ENCODE measurements around the gene PLCH2. TPM values are rescaled to one million over a fixed set of nuclear protein-coding genes. Genes with fewer than 3 reads are reported as not detected.
A peak's percentile ranks its signal among the peaks of the same experiment; 100 is the strongest.
"Not testable (repeated sequence)": the region's sequence is repeated elsewhere in the genome, so short reads cannot be mapped to it uniquely, and the experiment has no call there.

The PLCH2 gene
- total and polyA plus RNA-seq, 2 donors (not counting 1 experiment from before 2014, with no cell fraction given) = 20.0 to 34.9 TPM

GRCh38 chr1:2548068-2548589 is 72.0 kb downstream of the PLCH2 start:
- intact Hi-C loops (cut with micrococcal nuclease) = loop anchor here (1.0 to 5.0 kb wide), 6 partner anchors 8 to 359 kb away; partner anchors contain the start of genes PANK4 and TNFRSF14
- H3K27ac Mint-ChIP-seq = peak overlapping the region; percentile 98

GRCh38 chr1:2549367-2550029 is 73.4 kb downstream of the PLCH2 start:
- Histone ChIP-seq H3K4me1 (ENCODE audit: control insufficient read depth in 2 of 2, insufficient read depth in 2 of 2, low read length in 2 of 2) (peaks cover 35 to 50% of the 10 kb centered on the region in 2 donors), H3K9ac (ENCODE audit: low read length) (peak overlapping the region; percentile 67), H3K4me2 (replicated peaks; ENCODE audit: low read depth, low read length, poor library complexity, severe bottlenecking) (peak overlapping the region; percentile 82), H3K27ac (ENCODE audit: low read length in 2 of 2) (peak overlapping the region; percentile 99 to 100), H3K4me3 (ENCODE audit: control extremely low read depth in 1 of 5, extremely low read depth in 1 of 5, insufficient read depth in 1 of 5, low read depth in 2 of 5, low read length in 4 of 5) (peak overlapping the region in 4 of 5 experiments; percentile 47 to 76 (median 66))
- H3K9me3 ChIP-seq (ENCODE audit: control extremely low read depth in 1 of 3, control insufficient read depth in 2 of 3, insufficient read depth in 1 of 3, low read length in 2 of 3); ATAC-seq (ENCODE audit: low read depth); H4K20me1 ChIP-seq (ENCODE audit: control insufficient read depth, insufficient read depth, low read length, poor library complexity, severe bottlenecking); H2AFZ ChIP-seq (ENCODE audit: insufficient read depth, low read depth, low read length, poor library complexity, severe bottlenecking); H3K27me3 Mint-ChIP-seq; H3K79me2 ChIP-seq (ENCODE audit: control insufficient read depth, insufficient read depth, low read length); H3K9me3 Mint-ChIP-seq (ENCODE audit: insufficient read depth); H3K27me3 ChIP-seq (replicated peaks in 1 of 4; ENCODE audit: control extremely low read depth in 1 of 4, control insufficient read depth in 3 of 4, insufficient read depth in 4 of 4, low read length in 3 of 4); H3K36me3 ChIP-seq (replicated peaks in 1 of 2; ENCODE audit: control extremely low read depth in 1 of 2, control insufficient read depth in 1 of 2, extremely low read depth in 1 of 2, insufficient read depth in 2 of 2, low read length in 1 of 2): not testable (repeated sequence)
- POLR2A ChIA-PET = interaction anchor here (1.0 to 6.1 kb wide), 7 partner anchors 19 to 354 kb away, joined by 3 to 88 read pairs (median 12); partner anchors contain the start of genes FAAP20, PANK4, PEX10 and PRXL2B
- intact Hi-C loops (cut with micrococcal nuclease) = loop anchor here (5.0 kb wide), 1 partner anchor 52 kb away; no protein-coding TSS in a partner anchor
- H3K4me1 Mint-ChIP-seq = peaks cover 44% of the 10 kb centered on the region
- CTCF ChIA-PET = interaction anchor here (0.9 to 4.9 kb wide), 4 partner anchors 36 to 354 kb away, joined by 3 to 55 read pairs (median 16); partner anchors contain the start of genes FAAP20, MORN1, PRXL2B and RER1
- peak; percentile 74 for DNase-seq
- WGBS (ENCODE audit: insufficient coverage) = 50% methylated on average over 12 of the region's 28 CpGs
- H3K4me3 Mint-ChIP-seq = peak overlapping the region; percentile 92
- H3K27ac Mint-ChIP-seq = peak overlapping the region; percentile 98

More at GRCh38 chr1:2548068-2548589, 72.0 kb downstream of the PLCH2 start:
- 2% methylated on average over 17 of the region's 17 CpGs for WGBS (ENCODE audit: insufficient coverage)
- no peaks in the 10 kb centered on the region for H3K79me2 ChIP-seq (ENCODE audit: control insufficient read depth, insufficient read depth, low read length)
- H3K36me3 ChIP-seq (replicated peaks in 1 of 2; ENCODE audit: control extremely low read depth in 1 of 2, control insufficient read depth in 1 of 2, extremely low read depth in 1 of 2, insufficient read depth in 2 of 2, low read length in 1 of 2) = no peaks in the 10 kb centered on the region
- peak overlapping the region; percentile 82 for H3K4me2 ChIP-seq (replicated peaks; ENCODE audit: low read depth, low read length, poor library complexity, severe bottlenecking)
- peak overlapping the region; percentile 2 to 89 (median 75) for H3K4me3 ChIP-seq (ENCODE audit: control extremely low read depth in 1 of 5, extremely low read depth in 1 of 5, insufficient read depth in 1 of 5, low read depth in 2 of 5, low read length in 4 of 5)
- no peaks in the 10 kb centered on the region for H3K27me3 ChIP-seq (replicated peaks in 1 of 4; ENCODE audit: control extremely low read depth in 1 of 4, control insufficient read depth in 3 of 4, insufficient read depth in 4 of 4, low read length in 3 of 4)
- H2AFZ ChIP-seq (ENCODE audit: insufficient read depth, low read depth, low read length, poor library complexity, severe bottlenecking) = peak overlapping the region; percentile 4
- Mint-ChIP-seq H3K4me3 (peak overlapping the region; percentile 92), H3K4me1 (peaks cover 35% of the 10 kb centered on the region), H3K27me3 (no peaks in the 10 kb centered on the region), H3K9me3 (ENCODE audit: insufficient read depth) (no peaks in the 10 kb centered on the region)
- H4K20me1 ChIP-seq (ENCODE audit: control insufficient read depth, insufficient read depth, low read length, poor library complexity, severe bottlenecking) = peaks cover 7% of the 10 kb centered on the region
- peak overlapping the region; percentile 99 to 100 for H3K27ac ChIP-seq (ENCODE audit: low read length in 2 of 2)
- POLR2A ChIA-PET = interaction anchor here (0.5 to 6.1 kb wide), 22 partner anchors 8 to 1256 kb away, joined by 3 to 88 read pairs (median 5); partner anchors contain the start of genes FAAP20, MORN1, PANK4 and PEX10
- peaks cover 33 to 47% of the 10 kb centered on the region in 2 donors for H3K4me1 ChIP-seq (ENCODE audit: control insufficient read depth in 2 of 2, insufficient read depth in 2 of 2, low read length in 2 of 2)
- no peak for TF ChIP-seq EZH2 (IDR thresholded peaks at IDR 0.05; ENCODE audit: borderline replicate concordance, insufficient read depth, low read depth, low read length, poor library complexity, severe bottlenecking)
- TF ChIP-seq CTCF (IDR thresholded peaks at IDR 0.05) = peak; percentile 90
- CTCF ChIA-PET = interaction anchor here (0.9 to 4.9 kb wide), 19 partner anchors 8 to 356 kb away, joined by 3 to 55 read pairs (median 5); partner anchors contain the start of genes FAAP20, HES5, MORN1 and PANK4
- peak overlapping the region; percentile 67 for H3K9ac ChIP-seq (ENCODE audit: low read length)
- ATAC-seq (ENCODE audit: low read depth) (peak; percentile 21), DNase-seq (peak; percentile 91)
- H3K9me3 ChIP-seq (ENCODE audit: control extremely low read depth in 1 of 3, control insufficient read depth in 2 of 3, insufficient read depth in 1 of 3, low read length in 2 of 3) = no peaks in the 10 kb centered on the region

GRCh38 chr1:2550309-2550861 is 74.3 kb downstream of the PLCH2 start:
- peak overlapping the region; percentile 73 for H3K4me3 Mint-ChIP-seq
- CTCF ChIA-PET = not testable (repeated sequence)

More at GRCh38 chr1:2550309-2550861, 74.3 kb downstream of the PLCH2 start:
- H3K9ac ChIP-seq (ENCODE audit: low read length); H3K9me3 ChIP-seq (ENCODE audit: control extremely low read depth in 1 of 3, control insufficient read depth in 2 of 3, insufficient read depth in 1 of 3, low read length in 2 of 3); H4K20me1 ChIP-seq (ENCODE audit: control insufficient read depth, insufficient read depth, low read length, poor library complexity, severe bottlenecking); H2AFZ ChIP-seq (ENCODE audit: insufficient read depth, low read depth, low read length, poor library complexity, severe bottlenecking); H3K27me3 Mint-ChIP-seq; intact Hi-C loops (cut with micrococcal nuclease); H3K27me3 ChIP-seq (replicated peaks in 1 of 4; ENCODE audit: control extremely low read depth in 1 of 4, control insufficient read depth in 3 of 4, insufficient read depth in 4 of 4, low read length in 3 of 4); ATAC-seq (ENCODE audit: low read depth); H3K9me3 Mint-ChIP-seq (ENCODE audit: insufficient read depth); H3K79me2 ChIP-seq (ENCODE audit: control insufficient read depth, insufficient read depth, low read length); H3K4me3 ChIP-seq (ENCODE audit: control extremely low read depth in 1 of 5, extremely low read depth in 1 of 5, insufficient read depth in 1 of 5, low read depth in 2 of 5, low read length in 4 of 5); H3K36me3 ChIP-seq (replicated peaks in 1 of 2; ENCODE audit: control extremely low read depth in 1 of 2, control insufficient read depth in 1 of 2, extremely low read depth in 1 of 2, insufficient read depth in 2 of 2, low read length in 1 of 2); DNase-seq: not testable (repeated sequence)
- Histone ChIP-seq H3K27ac (ENCODE audit: low read length in 2 of 2) (peak overlapping the region; percentile 99 to 100), H3K4me1 (ENCODE audit: control insufficient read depth in 2 of 2, insufficient read depth in 2 of 2, low read length in 2 of 2) (peaks cover 44 to 59% of the 10 kb centered on the region in 2 donors), H3K4me2 (replicated peaks; ENCODE audit: low read depth, low read length, poor library complexity, severe bottlenecking) (peak overlapping the region; percentile 41)
- 19% methylated on average over 3 of the region's 12 CpGs for WGBS (ENCODE audit: insufficient coverage)
- H3K27ac Mint-ChIP-seq = peak overlapping the region; percentile 98
- POLR2A ChIA-PET = interaction anchor here (1.0 to 6.1 kb wide), 4 partner anchors 21 to 138 kb away, joined by 3 to 88 read pairs (median 12); partner anchors contain the start of genes PEX10 and PRXL2B
- H3K4me1 Mint-ChIP-seq = peaks cover 52% of the 10 kb centered on the region

Data from B cell (primary cell).